ENCODE data around the gene DNAH12.

DNA sequence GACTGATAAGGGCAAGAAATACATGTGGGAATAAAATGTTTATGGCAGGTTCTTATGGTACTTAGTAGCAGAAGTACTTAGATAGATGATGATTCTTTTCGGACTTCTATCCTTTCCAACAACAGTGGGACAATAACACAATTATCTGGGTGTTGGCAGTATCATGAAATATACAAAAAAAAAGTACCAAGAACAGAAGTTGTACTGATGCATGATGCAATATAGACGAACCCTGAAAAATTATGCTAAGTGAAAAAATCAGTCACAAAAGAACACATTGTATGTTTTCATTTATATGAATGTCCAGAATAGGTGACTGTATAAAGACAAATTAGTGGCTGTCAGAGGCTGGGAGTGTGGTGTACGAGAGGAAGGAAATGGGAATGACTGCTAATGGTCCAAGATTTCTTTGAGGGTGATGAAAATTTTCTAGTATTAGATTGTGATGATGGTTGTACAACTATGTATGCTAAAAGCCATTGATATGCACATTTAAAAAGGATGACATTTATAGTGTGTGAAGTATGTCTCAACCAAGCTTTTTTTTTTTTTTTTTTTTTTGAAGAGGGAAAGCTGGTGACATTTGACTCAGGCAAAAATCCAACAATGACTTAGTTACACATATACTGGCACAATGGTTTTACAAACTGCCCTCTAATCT, 32.0 kb upstream of the DNAH12 start:
- TF ChIP-seq, protein P1, sequence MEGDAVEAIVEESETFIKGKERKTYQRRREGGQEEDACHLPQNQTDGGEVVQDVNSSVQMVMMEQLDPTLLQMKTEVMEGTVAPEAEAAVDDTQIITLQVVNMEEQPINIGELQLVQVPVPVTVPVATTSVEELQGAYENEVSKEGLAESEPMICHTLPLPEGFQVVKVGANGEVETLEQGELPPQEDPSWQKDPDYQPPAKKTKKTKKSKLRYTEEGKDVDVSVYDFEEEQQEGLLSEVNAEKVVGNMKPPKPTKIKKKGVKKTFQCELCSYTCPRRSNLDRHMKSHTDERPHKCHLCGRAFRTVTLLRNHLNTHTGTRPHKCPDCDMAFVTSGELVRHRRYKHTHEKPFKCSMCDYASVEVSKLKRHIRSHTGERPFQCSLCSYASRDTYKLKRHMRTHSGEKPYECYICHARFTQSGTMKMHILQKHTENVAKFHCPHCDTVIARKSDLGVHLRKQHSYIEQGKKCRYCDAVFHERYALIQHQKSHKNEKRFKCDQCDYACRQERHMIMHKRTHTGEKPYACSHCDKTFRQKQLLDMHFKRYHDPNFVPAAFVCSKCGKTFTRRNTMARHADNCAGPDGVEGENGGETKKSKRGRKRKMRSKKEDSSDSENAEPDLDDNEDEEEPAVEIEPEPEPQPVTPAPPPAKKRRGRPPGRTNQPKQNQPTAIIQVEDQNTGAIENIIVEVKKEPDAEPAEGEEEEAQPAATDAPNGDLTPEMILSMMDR (conservative IDR thresholded peaks at IDR 0.05; ENCODE audit: low read depth, low read length), result no peak
- TF ChIP-seq EZH2 (IDR thresholded peaks at IDR 0.05; ENCODE audit: low read length, unreplicated experiment) (no peak), EZH2phosphoT487 (IDR thresholded peaks at IDR 0.05; ENCODE audit: borderline replicate concordance, low read length) (no peak)
